ENCODE measurements around the gene RCOR3.
"Not testable (repeated sequence)": the region's sequence is repeated elsewhere in the genome, so short reads cannot be mapped to it uniquely, and the experiment has no call there.

RCOR3 gene

GRCh38 chr1:211259638-211260126 lies 516 bp downstream of the RCOR3 start:
- Histone ChIP-seq H3K4me1 (ENCODE audit: low read depth, poor library complexity, severe bottlenecking) (peaks cover 28% of the 10 kb centered on the region), H3K4me2 (peak overlapping the region; percentile 96), H3K27me3 (ENCODE audit: insufficient read depth, low read depth) (no peaks in the 10 kb centered on the region), H3K4me3 (IDR thresholded peaks at IDR 0.05; ENCODE audit: insufficient read depth, low read depth, low read length) (no peak overlapping the region), H3K79me2 (ENCODE audit: insufficient read depth, low read depth) (peaks cover 23% of the 10 kb centered on the region; the same call in 1 of the 2 replicates), H3K36me3 (ENCODE audit: insufficient read depth) (no peaks in the 10 kb centered on the region), H3K9ac (peak overlapping the region; percentile 97), H4K20me1 (ENCODE audit: insufficient read depth) (no peaks in the 10 kb centered on the region), H2AFZ (ENCODE audit: low read depth) (peak overlapping the region; percentile 80), H3K27ac (peak overlapping the region; percentile 99)
- TF ChIP-seq, protein P1, sequence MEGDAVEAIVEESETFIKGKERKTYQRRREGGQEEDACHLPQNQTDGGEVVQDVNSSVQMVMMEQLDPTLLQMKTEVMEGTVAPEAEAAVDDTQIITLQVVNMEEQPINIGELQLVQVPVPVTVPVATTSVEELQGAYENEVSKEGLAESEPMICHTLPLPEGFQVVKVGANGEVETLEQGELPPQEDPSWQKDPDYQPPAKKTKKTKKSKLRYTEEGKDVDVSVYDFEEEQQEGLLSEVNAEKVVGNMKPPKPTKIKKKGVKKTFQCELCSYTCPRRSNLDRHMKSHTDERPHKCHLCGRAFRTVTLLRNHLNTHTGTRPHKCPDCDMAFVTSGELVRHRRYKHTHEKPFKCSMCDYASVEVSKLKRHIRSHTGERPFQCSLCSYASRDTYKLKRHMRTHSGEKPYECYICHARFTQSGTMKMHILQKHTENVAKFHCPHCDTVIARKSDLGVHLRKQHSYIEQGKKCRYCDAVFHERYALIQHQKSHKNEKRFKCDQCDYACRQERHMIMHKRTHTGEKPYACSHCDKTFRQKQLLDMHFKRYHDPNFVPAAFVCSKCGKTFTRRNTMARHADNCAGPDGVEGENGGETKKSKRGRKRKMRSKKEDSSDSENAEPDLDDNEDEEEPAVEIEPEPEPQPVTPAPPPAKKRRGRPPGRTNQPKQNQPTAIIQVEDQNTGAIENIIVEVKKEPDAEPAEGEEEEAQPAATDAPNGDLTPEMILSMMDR (conservative IDR thresholded peaks at IDR 0.05; ENCODE audit: low read depth, low read length) = no peak

- Histone ChIP-seq H2AFZ (ENCODE audit: low read depth) (peak overlapping the region; percentile 42), H4K20me1 (ENCODE audit: insufficient read depth) (no peaks in the 10 kb centered on the region), H3K27ac (peak overlapping the region; percentile 70), H3K9ac (peak overlapping the region; percentile 60), H3K36me3 (ENCODE audit: insufficient read depth) (no peaks in the 10 kb centered on the region), H3K27me3 (ENCODE audit: insufficient read depth, low read depth) (no peaks in the 10 kb centered on the region), H3K4me2 (peak overlapping the region; percentile 96), H3K79me2 (ENCODE audit: insufficient read depth, low read depth) (peaks cover 24% of the 10 kb centered on the region; the same call in 1 of the 2 replicates), H3K4me3 (IDR thresholded peaks at IDR 0.05; ENCODE audit: insufficient read depth, low read depth, low read length) (no peak overlapping the region), H3K4me1 (ENCODE audit: low read depth, poor library complexity, severe bottlenecking) (peaks cover 28% of the 10 kb centered on the region)
- TF ChIP-seq, protein P1 (conservative IDR thresholded peaks at IDR 0.05; ENCODE audit: low read depth, low read length) = no peak
These were observed 1.3 kb downstream of the RCOR3 start for GRCh38 chr1:211260141-211261107.

DNA sequence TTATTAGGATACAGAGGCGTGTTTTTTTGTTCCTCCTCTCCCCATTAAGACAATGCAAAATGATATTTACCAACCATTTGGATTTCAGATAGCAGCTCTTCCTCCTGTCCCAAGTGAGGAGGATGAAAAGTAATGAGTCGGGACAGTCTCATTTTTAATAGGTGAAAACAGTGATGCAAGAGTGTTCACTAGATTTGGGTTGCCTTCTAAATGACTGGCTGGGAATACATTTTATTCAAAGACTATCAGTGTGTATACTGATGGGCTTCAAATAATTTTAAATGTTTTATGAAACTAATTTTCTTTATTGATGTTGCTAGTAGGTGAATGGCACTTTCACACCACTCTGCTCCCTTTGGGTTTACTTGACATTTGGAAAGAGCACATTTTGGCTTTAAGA lies 2.1 kb downstream of the RCOR3 start:
- Histone ChIP-seq H3K4me1 (ENCODE audit: low read depth, poor library complexity, severe bottlenecking) (peaks cover 28% of the 10 kb centered on the region), H3K27me3 (ENCODE audit: insufficient read depth, low read depth) (no peaks in the 10 kb centered on the region), H4K20me1 (ENCODE audit: insufficient read depth) (no peaks in the 10 kb centered on the region), H3K4me3 (IDR thresholded peaks at IDR 0.05; ENCODE audit: insufficient read depth, low read depth, low read length) (no peak overlapping the region), H3K9ac (peak overlapping the region; percentile 60), H3K27ac (peak overlapping the region; percentile 70), H3K79me2 (ENCODE audit: insufficient read depth, low read depth) (peaks cover 26% of the 10 kb centered on the region; the same call in 1 of the 2 replicates), H3K36me3 (ENCODE audit: insufficient read depth) (no peaks in the 10 kb centered on the region), H3K4me2 (peak overlapping the region; percentile 96), H2AFZ (ENCODE audit: low read depth) (peak overlapping the region; percentile 42)
- TF ChIP-seq, protein P1 (conservative IDR thresholded peaks at IDR 0.05; ENCODE audit: low read depth, low read length) = no peak

GRCh38 chr1:211263022-211263421 lies 3.9 kb downstream of the RCOR3 start:
- not testable (repeated sequence) for H3K27me3 ChIP-seq (ENCODE audit: insufficient read depth, low read depth); H3K27ac ChIP-seq; H3K9ac ChIP-seq; H3K36me3 ChIP-seq (ENCODE audit: insufficient read depth); H3K4me2 ChIP-seq; H3K4me3 ChIP-seq (IDR thresholded peaks at IDR 0.05; ENCODE audit: insufficient read depth, low read depth, low read length); H2AFZ ChIP-seq (ENCODE audit: low read depth); H4K20me1 ChIP-seq (ENCODE audit: insufficient read depth)
- peaks cover 11% of the 10 kb centered on the region for H3K4me1 ChIP-seq (ENCODE audit: low read depth, poor library complexity, severe bottlenecking)
- peaks cover 28% of the 10 kb centered on the region; the same call in 1 of the 2 replicates for H3K79me2 ChIP-seq (ENCODE audit: insufficient read depth, low read depth)
